IMR-90 (cell line): ENCODE results near the gene POU2F2. TPM values are rescaled to one million over a fixed set of nuclear protein-coding genes. Genes with fewer than 3 reads are reported as not detected.

Source experiments
- ATAC-seq: fragments of 200-7000 bp; cut with Tn5 transposase; 2 replicates; pipeline ENCODE4 v1.9.1; 2020; ENCODE audit warnings: low read depth, mild to moderate bottlenecking, moderate library complexity
- BruUV-seq: library from RNA; stranded (reverse); fragments of 400-500 nt; replicated peaks from 2 replicates; lab custom pipeline; 2021; lab: Mats Ljungman, UMichigan
- CTCF ChIA-PET: fragments of 300-600 bp; formaldehyde crosslinking; extraction: SDS; loops from one replicate; lab custom pipeline; 2021; ENCODE audit warnings: antibody characterized with exemption; lab: Yijun Ruan, JAX
- POLR2A ChIA-PET: fragments of 300-600 bp; sonication (Branson Sonifier 250); formaldehyde crosslinking; loops from one replicate; lab custom pipeline; 2022; ENCODE audit warnings: antibody characterized with exemption; ENCODE audit not compliant: unreplicated experiment; lab: Charles Lee
- DNase-seq: peaks from one replicate; pipeline ENCODE4 v3.0.0; 2013
- H2AFZ ChIP-seq: replicated peaks from 2 replicates; pipeline ENCODE3; 2013; ENCODE audit warnings: low read length, mild to moderate bottlenecking; ENCODE audit not compliant: poor library complexity
- H2AK5ac ChIP-seq: 2 replicates; pipeline ENCODE4 v1.6.1; 2013; ENCODE audit warnings: low read depth, low read length, inconsistent platforms
- H2AK9ac ChIP-seq: replicated peaks from 2 replicates; pipeline ENCODE3; 2013; ENCODE audit warnings: mild to moderate bottlenecking, low read depth, low read length, moderate library complexity; ENCODE audit not compliant: poor library complexity
- H2BK120ac ChIP-seq: 2 replicates; pipeline ENCODE4 v1.6.1; 2013; ENCODE audit warnings: low read depth, low read length, inconsistent platforms
- H2BK15ac ChIP-seq: 3 replicates; pipeline ENCODE4 v1.6.1; 2013; ENCODE audit warnings: low read depth, low read length, inconsistent platforms
- H2BK20ac ChIP-seq: 2 replicates; pipeline ENCODE4 v1.6.1; 2013; ENCODE audit warnings: low read depth, mild to moderate bottlenecking, inconsistent platforms, low read length, moderate library complexity
- H2BK5ac ChIP-seq: 2 replicates; pipeline ENCODE4 v1.6.1; 2013; ENCODE audit warnings: mild to moderate bottlenecking, low read depth, low read length, inconsistent platforms; ENCODE audit not compliant: poor library complexity, severe bottlenecking
- H3K14ac ChIP-seq: replicated peaks from 2 replicates; pipeline ENCODE4 v1.6.1; 2013; ENCODE audit warnings: low read depth, low read length, inconsistent platforms
- H3K18ac ChIP-seq: 2 replicates; pipeline ENCODE4 v1.6.1; 2013; ENCODE audit warnings: low read depth, low read length, control low read depth
- H3K23ac ChIP-seq: 2 replicates; pipeline ENCODE4 v1.6.1; 2013; ENCODE audit warnings: low read depth, low read length, inconsistent platforms
- H3K27ac ChIP-seq: 2 replicates; pipeline ENCODE4 v1.5.1; 2013; ENCODE audit warnings: mild to moderate bottlenecking, control low read depth, low read length; ENCODE audit not compliant: insufficient read depth
- H3K27me3 ChIP-seq: 2 replicates; pipeline ENCODE4 v1.6.1; 2013; ENCODE audit warnings: low read length; ENCODE audit not compliant: control insufficient read depth, insufficient read depth
- H3K36me3 ChIP-seq: 2 replicates; pipeline ENCODE4 v1.6.1; 2013; ENCODE audit warnings: low read length, mixed read lengths; ENCODE audit not compliant: control insufficient read depth, insufficient read depth
- H3K4ac ChIP-seq: 2 replicates; pipeline ENCODE4 v1.6.1; 2013; ENCODE audit warnings: low read depth, low read length, inconsistent platforms
- H3K4me1 ChIP-seq: 2 replicates; pipeline ENCODE4 v1.6.1; 2013; ENCODE audit warnings: low read length, mixed read lengths; ENCODE audit not compliant: control insufficient read depth, insufficient read depth
- H3K4me2 ChIP-seq: 2 replicates; pipeline ENCODE4 v1.6.1; 2013; ENCODE audit warnings: low read depth, mild to moderate bottlenecking, control low read depth, low read length, moderate library complexity
- H3K4me3 ChIP-seq: 2 replicates; pipeline ENCODE4 v1.5.1; 2013; ENCODE audit warnings: low read depth, mild to moderate bottlenecking, control low read depth, low read length, moderate library complexity; ENCODE audit not compliant: insufficient read depth
- H3K56ac ChIP-seq: 2 replicates; pipeline ENCODE4 v1.6.1; 2013; ENCODE audit warnings: low read length, inconsistent platforms; ENCODE audit not compliant: insufficient read depth; ENCODE audit errors: extremely low read depth
- H3K79me1 ChIP-seq, 2 experiments: 2 replicates each; pipeline ENCODE4 v1.6.1; 2013; ENCODE audit warnings: low read length in 2 of 2, inconsistent platforms in 1 of 2, low read depth in 1 of 2
- H3K9ac ChIP-seq: 2 replicates; pipeline ENCODE4 v1.6.1; 2013; ENCODE audit warnings: low read depth, low read length, control low read depth
- H3K9me1 ChIP-seq: 2 replicates; pipeline ENCODE4 v1.6.1; 2013; ENCODE audit warnings: low read length, inconsistent platforms; ENCODE audit not compliant: insufficient read depth
- H3K9me3 ChIP-seq: 2 replicates; pipeline ENCODE4 v1.6.1; 2013; ENCODE audit warnings: low read length; ENCODE audit not compliant: control insufficient read depth, insufficient read depth
- H4K20me1 ChIP-seq: 2 replicates; pipeline ENCODE4 v1.6.1; 2013; ENCODE audit warnings: low read length, inconsistent platforms; ENCODE audit not compliant: insufficient read depth
- H4K5ac ChIP-seq: 2 replicates; pipeline ENCODE4 v1.6.1; 2013; ENCODE audit warnings: mild to moderate bottlenecking, low read depth, low read length, control low read depth
- H4K8ac ChIP-seq, 2 experiments: 2 replicates each; pipeline ENCODE4 v1.6.1; 2013; ENCODE audit warnings: low read depth in 2 of 2, low read length in 2 of 2, control low read depth in 1 of 2, inconsistent platforms in 1 of 2
- H4K91ac ChIP-seq: 2 replicates; pipeline ENCODE4 v1.6.1; 2013; ENCODE audit warnings: low read depth, low read length, inconsistent platforms; ENCODE audit not compliant: insufficient read depth
- CEBPB ChIP-seq: IDR thresholded peaks from 2 replicates; pipeline ENCODE4 v1.6.1; 2012; ENCODE audit warnings: low read depth, low read length, improper control_type of control experiment
- CHD1 ChIP-seq: IDR thresholded peaks from 2 replicates; pipeline ENCODE4 v1.6.1; 2012; ENCODE audit warnings: low read depth, low read length, improper control_type of control experiment
- FOS ChIP-seq: fragments of 150-350 bp; IDR thresholded peaks from 2 replicates; pipeline ENCODE4 v1.6.1; 2016; ENCODE audit warnings: low read depth, low read length
- MAFK ChIP-seq: IDR thresholded peaks from 2 replicates; pipeline ENCODE4 v1.6.1; 2012; ENCODE audit warnings: low read depth, low read length, improper control_type of control experiment
- MAZ ChIP-seq: IDR thresholded peaks from 2 replicates; pipeline ENCODE4 v1.6.1; 2012; ENCODE audit warnings: low read depth, mild to moderate bottlenecking, low read length, improper control_type of control experiment, moderate library complexity, borderline replicate concordance
- MXI1 ChIP-seq: IDR thresholded peaks from 2 replicates; pipeline ENCODE4 v1.6.1; 2012; ENCODE audit warnings: low read depth, mild to moderate bottlenecking, low read length, moderate library complexity, borderline replicate concordance
- POLR2A ChIP-seq: IDR thresholded peaks from 2 replicates; pipeline ENCODE4 v1.6.1; 2012; ENCODE audit warnings: mild to moderate bottlenecking, low read depth, low read length
- RAD21 ChIP-seq: IDR thresholded peaks from 2 replicates; pipeline ENCODE4 v1.6.1; 2012; ENCODE audit warnings: low read length, improper control_type of control experiment
- RCOR1 ChIP-seq: IDR thresholded peaks from 2 replicates; pipeline ENCODE4 v1.6.1; 2012; ENCODE audit warnings: mild to moderate bottlenecking, low read length, improper control_type of control experiment; ENCODE audit not compliant: insufficient replicate concordance
- RFX5 ChIP-seq: IDR thresholded peaks from 2 replicates; pipeline ENCODE4 v1.8.0; 2012; ENCODE audit warnings: low read depth, mild to moderate bottlenecking, low read length, moderate library complexity
- WGBS, 2 experiments: methylation state at CpG; one replicate each; pipeline versions ENCODE4 v1.1.5 to v1.1.7; 2013; ENCODE audit warnings: missing lambda C conversion rate in 2 of 2; ENCODE audit not compliant: insufficient read length in 1 of 2; ENCODE audit errors: extremely low coverage in 2 of 2; 5-methylcytosine and 5-hydroxymethylcytosine counted together
- dilution Hi-C: fragments of 300-500 bp; cut with HindIII; formaldehyde crosslinking; loops from one replicate; pipeline ENCODE4 v1.14.3; 2018; ENCODE audit warnings: low sequenced_read_pairs; ENCODE audit not compliant: unreplicated experiment
- in situ Hi-C: fragments of 300-500 bp; cut with MboI; formaldehyde crosslinking; loops from 3 replicates; pipeline ENCODE4 v1.14.3; 2019; ENCODE audit warnings: low sequenced_read_pairs, inconsistent platforms, mixed read lengths
- intact Hi-C: fragments of 100-400 bp; cut with micrococcal nuclease; formaldehyde crosslinking; loops from 2 replicates; pipeline ENCODE4 v1.10.0; 2022
- polyA plus RNA-seq, 3 experiments: library from polyadenylated mRNA; depleted of rRNA; stranded (reverse); fragments of >200 nt; gene quantifications; 2 replicates each; pipeline ENCODE4 v1.2.3, GENCODE V29; 2012; ENCODE audit warnings: low replicate concordance in 1 of 3
- total RNA-seq: library from RNA; depleted of rRNA; stranded (reverse); fragments of >200 nt; gene quantifications from 2 replicates; pipeline ENCODE4 v1.2.3, GENCODE V29; 2012
- TF ChIP-seq, protein P1 (sequence below): fragments of 150-350 bp; IDR thresholded peaks from 2 replicates; pipeline ENCODE4 v1.6.1; 2016; ENCODE audit warnings: low read depth, mild to moderate bottlenecking, low read length, moderate library complexity, borderline replicate concordance
- TF ChIP-seq, protein P2 (sequence below): fragments of 150-350 bp; IDR thresholded peaks from 2 replicates; pipeline ENCODE4 v1.6.1; 2017; ENCODE audit warnings: mild to moderate bottlenecking, antibody characterized with exemption, low read length, low read depth
- TF ChIP-seq, protein P3 (sequence below): conservative IDR thresholded peaks from 2 replicates; pipeline ENCODE4 v1.5.1; 2012; ENCODE audit warnings: mild to moderate bottlenecking, low read depth, low read length, improper control_type of control experiment

POU2F2 gene
- total and polyA plus RNA-seq, 2 of the 4 experiments (the other 2 are of a cell fraction), result 0.54 to 5.0 TPM

DNA sequence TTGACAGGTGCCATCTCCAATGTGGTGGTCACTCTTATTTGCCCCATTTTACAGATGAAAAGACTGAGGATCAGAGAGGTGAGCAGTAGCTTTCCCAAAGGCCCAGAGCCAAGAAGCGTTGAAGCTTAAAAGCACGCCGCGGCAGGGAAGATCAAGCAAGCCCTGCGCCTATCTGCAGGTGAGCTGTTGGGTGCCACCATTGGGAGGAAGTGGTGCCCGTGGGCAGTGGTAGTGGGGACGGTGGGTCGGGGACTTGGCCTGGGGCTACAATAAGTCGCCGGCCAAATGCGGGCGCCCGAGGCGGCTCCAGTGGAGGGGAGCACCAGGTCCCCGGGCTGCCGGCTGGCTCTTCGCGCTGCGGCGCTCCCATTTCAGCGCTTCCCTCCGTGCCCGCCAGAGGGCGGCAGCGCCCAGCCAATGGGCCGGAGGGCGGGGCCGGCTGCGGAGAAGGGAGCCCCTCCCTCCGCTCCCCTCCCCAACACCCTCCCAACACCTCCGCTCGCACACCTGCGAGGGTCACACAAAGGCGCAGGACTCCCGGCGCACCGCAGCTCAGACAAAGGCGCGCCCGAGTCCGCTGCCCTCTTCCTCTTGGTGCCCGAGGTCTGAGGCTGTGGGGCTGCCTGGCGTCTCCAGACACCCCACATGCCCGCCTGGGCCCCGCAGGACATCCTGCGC lies 744 bp upstream of the POU2F2 start:
- Histone ChIP-seq H2AK5ac (peak overlapping the region; percentile 5; the same call in 1 of the 2 replicates), H3K9me1 (peaks cover 12% of the 10 kb centered on the region), H2BK15ac (peak overlapping the region; percentile 45; the same call in 2 of the 3 replicates), H3K9ac (no peak overlapping the region; the same call in 1 of the 2 replicates), H2AK9ac (peak overlapping the region; percentile 85), H3K56ac (no peak overlapping the region), H3K79me1 (peaks cover 8 to 19% of the 10 kb centered on the region in 2 experiments; a peak in 3 of 4 replicates), H3K14ac (peak overlapping the region; percentile 4; the same call in 1 of the 2 replicates), H3K23ac (peak overlapping the region; percentile 52; the same call in 1 of the 2 replicates), H4K91ac (peak overlapping the region; percentile 60), H3K4me2 (peak overlapping the region; percentile 71), H3K4ac (peak overlapping the region; percentile 26), H3K9me3 (no peaks in the 10 kb centered on the region), H4K5ac (no peak overlapping the region), H3K27me3 (peaks cover 14% of the 10 kb centered on the region), H3K27ac (no peak overlapping the region), H3K4me3 (peak overlapping the region; percentile 21; the same call in 1 of the 2 replicates), H3K18ac (no peak overlapping the region), H3K36me3 (no peaks in the 10 kb centered on the region), H2AFZ (peak overlapping the region; percentile 91), H4K8ac (peak overlapping the region; percentile 1 to 47; a peak in 1 of 4 replicates), H2BK5ac (no peak overlapping the region), H3K4me1 (peaks cover 14% of the 10 kb centered on the region), H2BK120ac (peak overlapping the region; percentile 44), H4K20me1 (no peaks in the 10 kb centered on the region), H2BK20ac (peak overlapping the region; percentile 52; the same call in 1 of the 2 replicates)
- in situ Hi-C loops (loop anchor here (10.0 kb wide), 1 partner anchor 192 kb away; the partner anchor contains the start of gene MEGF8), intact Hi-C loops (loop anchor here (1.0 to 10.0 kb wide), 6 partner anchors 24 to 272 kb away; partner anchors contain the start of gene GSK3A), dilution Hi-C loops (no loop called here)
- no TSS peak for BruUV-seq
- DNase-seq, result no peak
- ChIA-PET CTCF (interaction anchor here (0.6 to 2.1 kb wide), 5 partner anchors 22 to 188 kb away, joined by 3 to 6 read pairs (median 5); no protein-coding TSS in a partner anchor), POLR2A (no interaction called here)
- ATAC-seq, result peak; percentile 95
- 8% methylated on average over 35 of the region's 46 CpGs; no CpG with 5 or more reads in 1 of the 2 experiments for WGBS, 2 experiments
- TF ChIP-seq, protein P1, sequence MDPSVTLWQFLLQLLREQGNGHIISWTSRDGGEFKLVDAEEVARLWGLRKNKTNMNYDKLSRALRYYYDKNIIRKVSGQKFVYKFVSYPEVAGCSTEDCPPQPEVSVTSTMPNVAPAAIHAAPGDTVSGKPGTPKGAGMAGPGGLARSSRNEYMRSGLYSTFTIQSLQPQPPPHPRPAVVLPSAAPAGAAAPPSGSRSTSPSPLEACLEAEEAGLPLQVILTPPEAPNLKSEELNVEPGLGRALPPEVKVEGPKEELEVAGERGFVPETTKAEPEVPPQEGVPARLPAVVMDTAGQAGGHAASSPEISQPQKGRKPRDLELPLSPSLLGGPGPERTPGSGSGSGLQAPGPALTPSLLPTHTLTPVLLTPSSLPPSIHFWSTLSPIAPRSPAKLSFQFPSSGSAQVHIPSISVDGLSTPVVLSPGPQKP, result no peak
- no peak for TF ChIP-seq MXI1
- TF ChIP-seq RFX5, result no peak
- no peak for TF ChIP-seq FOS
- TF ChIP-seq, protein P2, sequence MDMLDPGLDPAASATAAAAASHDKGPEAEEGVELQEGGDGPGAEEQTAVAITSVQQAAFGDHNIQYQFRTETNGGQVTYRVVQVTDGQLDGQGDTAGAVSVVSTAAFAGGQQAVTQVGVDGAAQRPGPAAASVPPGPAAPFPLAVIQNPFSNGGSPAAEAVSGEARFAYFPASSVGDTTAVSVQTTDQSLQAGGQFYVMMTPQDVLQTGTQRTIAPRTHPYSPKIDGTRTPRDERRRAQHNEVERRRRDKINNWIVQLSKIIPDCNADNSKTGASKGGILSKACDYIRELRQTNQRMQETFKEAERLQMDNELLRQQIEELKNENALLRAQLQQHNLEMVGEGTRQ, result no peak
- no peak for TF ChIP-seq CHD1
- TF ChIP-seq, protein P3, sequence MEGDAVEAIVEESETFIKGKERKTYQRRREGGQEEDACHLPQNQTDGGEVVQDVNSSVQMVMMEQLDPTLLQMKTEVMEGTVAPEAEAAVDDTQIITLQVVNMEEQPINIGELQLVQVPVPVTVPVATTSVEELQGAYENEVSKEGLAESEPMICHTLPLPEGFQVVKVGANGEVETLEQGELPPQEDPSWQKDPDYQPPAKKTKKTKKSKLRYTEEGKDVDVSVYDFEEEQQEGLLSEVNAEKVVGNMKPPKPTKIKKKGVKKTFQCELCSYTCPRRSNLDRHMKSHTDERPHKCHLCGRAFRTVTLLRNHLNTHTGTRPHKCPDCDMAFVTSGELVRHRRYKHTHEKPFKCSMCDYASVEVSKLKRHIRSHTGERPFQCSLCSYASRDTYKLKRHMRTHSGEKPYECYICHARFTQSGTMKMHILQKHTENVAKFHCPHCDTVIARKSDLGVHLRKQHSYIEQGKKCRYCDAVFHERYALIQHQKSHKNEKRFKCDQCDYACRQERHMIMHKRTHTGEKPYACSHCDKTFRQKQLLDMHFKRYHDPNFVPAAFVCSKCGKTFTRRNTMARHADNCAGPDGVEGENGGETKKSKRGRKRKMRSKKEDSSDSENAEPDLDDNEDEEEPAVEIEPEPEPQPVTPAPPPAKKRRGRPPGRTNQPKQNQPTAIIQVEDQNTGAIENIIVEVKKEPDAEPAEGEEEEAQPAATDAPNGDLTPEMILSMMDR, result peak; percentile 95
- peak; percentile 93 for TF ChIP-seq MAZ
- 0 out of 2 replicates have a peak, but pooled peaks have one; percentile 25 for TF ChIP-seq POLR2A
- no peak for TF ChIP-seq MAFK
- TF ChIP-seq CEBPB, result no peak
- peak; percentile 96 for TF ChIP-seq RAD21
- no peak for TF ChIP-seq RCOR1
